ENCODE results near the gene PIPOX. TPM values are rescaled to one million over a fixed set of nuclear protein-coding genes. Genes with fewer than 3 reads are reported as not detected.
A peak's percentile ranks its signal among the peaks of the same experiment; 100 is the strongest.

The PIPOX gene
- total RNA-seq, 1 donor from 2014 or later: 1.2 TPM

- DNase-seq: peak; percentile 88
Measured at GRCh38 chr17:29048440-29049368, 5.8 kb downstream of the PIPOX start.

DNA sequence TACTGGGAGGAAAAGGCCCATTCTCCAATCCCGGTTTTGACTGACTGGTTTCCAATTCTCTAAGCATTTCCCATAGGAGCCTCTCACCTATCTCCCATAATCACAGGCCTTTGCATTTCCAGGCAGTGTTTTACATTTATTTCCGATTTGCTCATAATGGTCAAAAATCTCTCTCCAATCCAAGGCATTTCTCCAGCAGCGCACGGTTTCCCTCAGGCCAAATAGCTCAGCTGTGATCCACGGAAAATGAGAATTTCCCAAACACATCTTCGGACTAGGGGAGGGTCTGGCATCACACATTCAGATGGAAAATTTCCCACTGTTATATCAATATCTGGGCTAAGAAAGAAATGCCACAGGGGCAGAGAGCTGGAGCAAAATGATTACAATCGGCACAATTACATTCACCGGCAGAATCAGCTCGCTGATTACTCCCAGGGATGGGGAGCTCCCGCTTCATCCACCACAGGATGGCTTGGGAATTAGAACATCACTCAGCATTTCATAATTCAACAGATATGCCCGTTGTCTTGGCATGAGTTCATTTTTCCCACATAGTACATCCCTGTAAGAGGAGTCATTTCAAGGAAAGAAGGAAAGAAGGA, 6.7 kb downstream of the PIPOX start:
- DNase-seq: no peak

GRCh38 chr17:29050176-29050575, 7.2 kb downstream of the PIPOX start:
- no peak for DNase-seq

DNA sequence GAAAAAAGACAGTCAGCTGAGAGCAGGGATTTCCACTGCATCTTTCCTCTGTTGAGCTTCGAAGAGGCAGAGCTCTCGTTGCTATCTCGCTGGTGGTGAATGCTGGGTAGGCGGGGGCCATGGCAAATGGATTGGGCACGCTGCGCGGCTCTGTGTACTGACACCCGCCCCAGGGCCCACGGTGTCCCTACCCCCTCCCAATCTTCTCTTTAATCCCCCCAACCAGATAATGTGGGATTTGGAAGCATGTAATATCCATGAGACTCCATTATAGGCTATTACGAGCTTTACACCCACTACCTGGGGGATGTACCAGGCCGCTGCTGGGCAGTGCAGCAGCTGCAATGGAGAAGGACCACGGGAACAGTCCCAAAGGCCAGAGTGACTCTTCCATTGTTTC, 8.3 kb downstream of the PIPOX start:
- DNase-seq: peak; percentile 65

DNA sequence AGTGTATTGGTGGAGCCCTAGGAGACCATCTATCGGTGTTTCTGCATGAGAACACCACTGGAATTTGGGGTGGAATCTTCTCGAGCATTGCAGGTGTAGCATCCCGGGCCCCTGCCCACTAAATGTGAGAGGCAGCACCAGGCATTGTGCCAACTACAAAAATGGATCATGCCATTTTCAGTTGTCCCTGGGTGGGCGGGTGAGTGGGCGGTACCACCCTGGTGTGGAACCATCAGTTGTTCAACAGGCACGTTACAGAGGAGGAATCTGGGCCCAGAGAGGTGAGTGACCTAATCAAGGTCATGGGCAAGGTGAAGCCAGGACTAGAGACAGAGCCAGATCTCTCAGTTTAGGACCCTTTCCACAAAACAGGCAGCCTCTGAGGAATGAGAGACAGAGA, 8.8 kb downstream of the PIPOX start:
- DNase-seq: no peak

DNA sequence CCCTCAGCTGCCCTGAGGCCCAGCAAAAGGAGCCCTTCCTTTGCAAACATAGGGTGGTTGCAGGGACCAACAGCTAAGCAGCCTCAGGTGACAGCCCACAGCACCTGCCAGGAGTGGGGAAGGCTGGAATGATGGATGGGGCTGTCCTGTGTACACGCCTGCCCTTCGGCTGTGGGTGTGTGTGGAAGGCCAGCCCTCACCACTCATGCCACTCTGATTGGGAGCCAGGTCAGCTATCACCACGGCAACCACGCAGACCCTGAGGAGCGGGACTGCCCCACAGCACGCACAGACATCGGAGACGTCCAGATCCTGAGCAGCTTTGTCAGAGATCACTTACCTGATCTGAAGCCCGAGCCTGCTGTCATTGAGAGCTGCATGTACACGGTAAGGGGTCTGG, 11.9 kb downstream of the PIPOX start:
- no peak for DNase-seq

DNA sequence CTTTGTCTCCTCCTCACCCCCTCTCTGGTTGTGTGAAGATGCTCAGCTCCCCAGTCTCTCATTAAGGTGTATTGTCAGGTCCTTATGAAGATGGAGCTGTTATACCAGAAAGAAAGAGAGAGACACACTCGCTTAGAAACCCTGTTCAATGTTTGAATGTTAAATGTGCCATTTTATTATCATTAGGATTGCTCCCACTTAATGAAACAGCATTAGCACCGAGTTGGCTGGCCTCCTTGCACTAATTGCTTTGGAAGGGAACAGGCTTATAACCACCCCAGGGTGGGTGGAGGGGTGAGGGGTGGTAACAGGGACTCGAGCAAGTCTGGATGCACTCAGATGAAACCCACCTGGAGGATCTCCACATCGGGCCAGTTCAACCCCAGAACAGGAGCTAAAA, 14.4 kb downstream of the PIPOX start:
- DNase-seq: no peak

- no peak for DNase-seq
Measured at GRCh38 chr17:29058391-29058790, 15.4 kb downstream of the PIPOX start.

DNA sequence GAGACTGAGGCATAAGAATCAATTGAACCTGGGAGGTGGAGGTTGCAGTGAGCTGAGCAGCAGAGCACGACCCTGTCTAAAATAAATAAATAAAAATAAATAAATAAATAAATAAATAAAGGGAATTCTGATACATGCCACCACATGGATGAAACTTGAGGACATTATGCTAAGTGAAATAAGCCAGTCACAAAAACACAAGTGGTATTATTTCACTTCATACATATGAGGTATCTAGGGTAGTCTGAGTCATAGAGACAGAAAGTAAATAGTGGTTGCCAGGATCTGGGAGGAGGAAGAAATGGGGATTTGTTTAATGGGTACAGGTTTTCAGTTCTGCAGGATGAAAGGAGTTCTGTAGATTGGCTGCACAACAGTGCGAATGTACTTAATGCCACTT, 16.3 kb downstream of the PIPOX start:
- DNase-seq: no peak

DNA sequence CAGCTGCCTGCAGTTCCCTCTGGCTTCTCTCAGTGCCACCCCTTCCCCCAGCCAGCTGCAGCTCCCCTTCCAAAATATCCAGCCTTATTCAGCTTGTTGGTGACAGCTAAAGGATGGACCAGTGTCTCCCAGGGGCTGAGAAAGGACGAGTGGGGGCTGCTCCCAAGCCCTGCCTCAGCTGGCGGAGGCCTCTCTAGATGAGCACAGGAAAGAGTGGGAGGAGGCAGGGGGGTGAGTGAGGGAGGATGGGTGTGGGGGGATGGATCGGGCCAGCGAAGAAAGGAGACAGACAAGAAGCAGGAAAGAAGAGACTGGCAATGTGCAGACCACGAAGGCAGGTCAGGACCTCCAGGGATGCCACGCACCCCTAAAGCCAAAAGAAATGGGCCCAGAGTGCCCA, 17.5 kb downstream of the PIPOX start:
- DNase-seq: no peak

DNA sequence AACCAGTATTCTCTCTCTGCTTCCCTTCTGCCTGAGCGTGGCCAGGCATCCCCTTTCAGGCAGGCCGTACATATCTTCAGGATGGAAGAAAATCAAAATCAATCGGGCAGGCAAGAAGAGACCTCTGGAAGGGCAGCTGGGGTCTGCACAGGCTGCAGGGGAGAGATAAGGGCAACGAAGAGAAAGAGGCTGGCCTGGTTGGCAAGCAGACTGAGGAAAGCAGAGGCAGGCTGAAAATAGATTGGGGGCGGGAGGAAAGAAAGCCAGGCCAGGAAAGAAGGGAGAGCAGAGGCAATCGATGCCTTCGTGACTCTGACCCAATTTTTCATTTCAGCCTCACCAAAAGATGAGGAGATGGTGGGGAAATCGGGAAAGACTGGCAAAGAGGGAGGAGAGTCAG, 18.1 kb downstream of the PIPOX start:
- no peak for DNase-seq

GRCh38 chr17:29062215-29062614, 19.3 kb downstream of the PIPOX start:
- DNase-seq: no peak

- DNase-seq: no peak
Measured at GRCh38 chr17:29063992-29064391, 21.1 kb downstream of the PIPOX start.

- peak; percentile 65 for DNase-seq
Measured at GRCh38 chr17:29066047-29066446, 23.1 kb downstream of the PIPOX start.

DNA sequence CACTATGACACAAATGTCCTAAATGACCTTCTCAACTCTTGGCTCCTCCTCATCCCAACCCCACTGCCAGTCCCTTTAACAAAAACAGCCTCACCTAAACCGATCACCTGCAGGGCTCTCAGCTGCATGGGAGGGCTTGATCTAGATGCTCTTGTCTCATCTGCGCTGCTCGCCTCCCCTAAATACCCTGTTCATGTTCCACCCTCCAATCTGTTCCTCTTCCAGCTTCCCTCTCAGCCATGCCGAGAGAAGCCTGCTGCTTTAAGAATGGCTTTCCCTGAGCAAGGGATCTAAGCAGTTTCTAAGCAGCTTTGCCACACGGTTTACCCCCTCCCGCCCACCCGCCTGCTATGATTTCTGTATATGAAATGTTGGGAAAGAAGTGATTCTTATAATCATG, 23.7 kb downstream of the PIPOX start:
- DNase-seq: no peak

DNA sequence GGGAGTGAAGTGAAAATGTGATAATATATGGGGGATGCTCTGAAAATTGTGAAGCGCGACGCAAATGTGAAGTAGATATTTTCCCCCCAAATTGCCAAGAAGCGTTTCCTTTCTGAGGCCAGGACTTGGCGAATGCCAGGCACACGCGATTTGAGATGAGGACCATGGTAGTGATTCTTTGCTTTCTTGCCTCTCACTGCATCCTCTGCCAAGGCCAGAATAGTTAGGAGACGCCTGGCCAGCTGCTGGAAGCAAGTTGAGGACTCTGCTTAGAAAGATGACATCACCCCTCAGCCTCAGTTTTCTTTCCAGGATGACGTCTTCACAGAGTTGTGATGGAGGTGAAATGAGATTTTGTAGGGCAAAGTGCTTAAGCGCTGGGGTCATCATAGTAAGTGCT, 25.9 kb downstream of the PIPOX start:
- DNase-seq: peak; percentile 72

- peak; percentile 78 for DNase-seq
Measured at GRCh38 chr17:29069526-29070041, 26.6 kb downstream of the PIPOX start.

GRCh38 chr17:29070308-29070707, 27.4 kb downstream of the PIPOX start:
- DNase-seq: no peak

DNA sequence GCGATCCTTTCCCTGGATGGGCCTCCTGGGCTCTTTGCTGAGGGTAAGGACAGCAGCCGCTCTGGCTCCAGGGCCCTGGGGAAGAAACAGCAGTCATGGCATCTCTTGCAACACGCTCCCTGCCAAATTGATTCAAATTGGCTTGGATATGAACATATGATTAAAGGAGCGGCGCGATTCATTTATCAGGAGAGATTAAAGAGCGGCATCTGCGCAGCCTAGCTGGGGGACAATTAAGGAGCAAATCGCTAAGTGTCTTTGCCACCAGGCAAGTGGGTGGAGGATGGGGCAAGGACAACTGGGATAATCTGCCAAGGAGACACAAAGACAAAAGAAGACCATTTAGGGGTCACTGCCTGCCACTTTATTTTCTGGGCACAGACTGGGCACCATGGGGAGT, 27.8 kb downstream of the PIPOX start:
- DNase-seq: no peak

- no peak for DNase-seq
Measured at GRCh38 chr17:29071303-29071702, 28.4 kb downstream of the PIPOX start.

- no peak for DNase-seq
Measured at GRCh38 chr17:29073045-29073444, 30.1 kb downstream of the PIPOX start.

DNA sequence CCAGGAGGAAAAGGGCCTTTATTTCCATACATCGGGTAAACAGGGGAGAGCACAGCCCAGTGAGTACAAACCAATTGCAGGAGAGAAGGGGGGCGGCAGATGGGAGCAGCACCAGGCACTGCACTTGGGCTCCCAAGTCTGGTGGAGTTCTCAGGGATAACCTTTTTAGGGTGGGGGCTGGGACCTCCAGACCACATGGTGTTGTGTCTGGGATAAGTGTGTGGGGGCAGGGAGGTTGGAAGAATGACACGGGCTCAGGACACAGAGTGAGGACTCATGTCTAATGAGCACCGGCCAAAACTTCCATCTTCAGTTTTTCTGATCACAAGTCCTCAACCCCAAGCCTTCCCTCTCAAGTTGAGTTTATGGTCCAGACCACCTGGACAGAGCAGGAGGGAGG, 30.6 kb downstream of the PIPOX start:
- no peak for DNase-seq

DNA sequence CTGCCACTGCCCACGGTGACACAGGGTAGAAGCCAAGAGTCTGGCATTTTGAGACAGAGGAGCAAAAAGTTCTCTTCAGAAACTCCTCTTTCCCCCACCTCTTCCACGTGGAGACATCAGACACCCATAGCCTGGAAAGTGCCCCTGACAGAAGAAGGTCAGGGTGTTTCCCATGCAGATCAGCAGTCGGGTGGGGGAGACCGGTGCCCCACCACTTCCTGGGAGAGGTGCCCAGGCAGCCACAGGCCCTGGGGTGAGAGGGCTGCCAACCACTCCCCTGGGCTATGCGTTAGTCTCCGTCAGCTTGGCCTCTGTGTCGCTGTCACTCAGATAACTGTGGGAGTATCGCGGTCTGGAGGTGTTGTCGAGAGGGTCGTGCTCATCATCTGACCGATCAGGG, 31.5 kb downstream of the PIPOX start:
- DNase-seq: no peak

- no peak for DNase-seq
Measured at GRCh38 chr17:29076087-29076486, 33.1 kb downstream of the PIPOX start.
